Naive thymus-derived CD8-positive, alpha-beta T cell (primary cell): ENCODE data around the gene ATXN2L. TPM values are rescaled to one million over a fixed set of nuclear protein-coding genes. Genes with fewer than 3 reads are reported as not detected.
"Not testable (repeated sequence)": the region's sequence is repeated elsewhere in the genome, so short reads cannot be mapped to it uniquely, and the experiment has no call there.

Experiments used
- ATAC-seq, 2 donors: fragments of 150-1000 bp; cut with Tn5 transposase in 1 of 2; sonication (Bioruptor Pico), chemical (Tn5 transposase) in 1 of 2; 1 replicate in 1 of 2; 2 replicates in 1 of 2; pipeline ENCODE4 v1.10.0; 2021; ENCODE audit warnings: mild to moderate bottlenecking in 2 of 2, moderate library complexity in 2 of 2
- POLR2A ChIA-PET: fragments of 350-600 bp; sonication (Branson Sonifier 250); formaldehyde crosslinking; loops from one replicate; lab custom pipeline; 2021; ENCODE audit warnings: antibody characterized with exemption; lab: Charles Lee
- DNase-seq, 10 donors: peaks; one replicate each; pipeline versions ENCODE4 v3.0.0 to v3.0.0-alpha.2; 2020 to 2022
- H3K27ac Mint-ChIP-seq, 10 donors: one replicate each; pipeline ENCODE4 v1.8.0; 2020 to 2022; ENCODE audit warnings: mild to moderate bottlenecking in 10 of 10, mixed read lengths in 10 of 10, moderate library complexity in 4 of 10, inconsistent platforms in 1 of 10
- H3K27me3 Mint-ChIP-seq, 5 donors: one replicate each; pipeline ENCODE4 v1.8.0; 2021 to 2022; ENCODE audit warnings: mixed read lengths in 5 of 5
- H3K36me3 Mint-ChIP-seq, 3 donors: one replicate each; pipeline ENCODE4 v1.8.0; 2020 to 2022; ENCODE audit warnings: mixed read lengths in 3 of 3, mild to moderate bottlenecking in 2 of 3, inconsistent platforms in 1 of 3
- H3K4me1 Mint-ChIP-seq, 4 donors: one replicate each; pipeline ENCODE4 v1.8.0; 2021 to 2022; ENCODE audit warnings: mixed read lengths in 4 of 4
- H3K4me3 Mint-ChIP-seq, 10 donors: one replicate each; pipeline ENCODE4 v1.8.0; 2020 to 2022; ENCODE audit warnings: mild to moderate bottlenecking in 10 of 10, mixed read lengths in 10 of 10, moderate library complexity in 6 of 10, inconsistent platforms in 1 of 10
- H3K9me3 Mint-ChIP-seq, 9 donors: one replicate each; pipeline ENCODE4 v1.8.0; 2020 to 2022; ENCODE audit warnings: mixed read lengths in 9 of 9, mild to moderate bottlenecking in 3 of 9, inconsistent platforms in 1 of 9, moderate library complexity in 1 of 9
- polyA plus RNA-seq, 3 donors: library from polyadenylated mRNA; unstranded; fragments of 300-500 nt; fragmentation: Illumina TruSeq; gene quantifications; one replicate each; pipeline ENCODE4 v1.2.3, GENCODE V29; 2021
- total RNA-seq, 8 experiments: library from RNA in 2 of 8; stranded (reverse) in 2 of 8; gene quantifications; one replicate each; pipeline ENCODE4 v1.2.3 and lab custom pipeline; 2021 to 2026

ATXN2L gene
- total and polyA plus RNA-seq, 5 experiments from 2014 or later: 14.2 to 339 (median 28.4) TPM

GRCh38 chr16:28863929-28864793 is 41.4 kb downstream of the ATXN2L start:
- peaks cover 17 to 39% (median 34%) of the 10 kb centered on the region in 4 donors for H3K4me1 Mint-ChIP-seq
- peaks cover 0 to 28% (median 2%) of the 10 kb centered on the region in 3 donors for H3K36me3 Mint-ChIP-seq
- H3K27me3 Mint-ChIP-seq: no peaks in the 10 kb centered on the region
- no peaks in the 10 kb centered on the region for H3K9me3 Mint-ChIP-seq
- ATAC-seq (no peak), DNase-seq (peak in 5 of 10 donors; percentile 17 to 29 (median 21))
- H3K27ac Mint-ChIP-seq: peak overlapping the region; percentile 96 to 100 (median 99)
- H3K4me3 Mint-ChIP-seq: peak overlapping the region; percentile 98 to 100 (median 98)
- POLR2A ChIA-PET: interaction anchor here (0.6 to 6.9 kb wide), 15 partner anchors 11 to 383 kb away, joined by 3 to 165 read pairs (median 5); partner anchors contain the start of genes APOBR, ATXN2L, CLN3 and RABEP2

- no peak for ATAC-seq
- peaks cover 0 to 38% (median 3%) of the 10 kb centered on the region in 3 donors for H3K36me3 Mint-ChIP-seq
- no peaks in the 10 kb centered on the region for H3K9me3 Mint-ChIP-seq
- no peaks in the 10 kb centered on the region for H3K27me3 Mint-ChIP-seq
- H3K27ac Mint-ChIP-seq: peak overlapping the region in 9 of 10 donors; percentile 29 to 100 (median 97)
- DNase-seq: no peak
- POLR2A ChIA-PET: interaction anchor here (1.0 to 6.9 kb wide), 6 partner anchors 14 to 80 kb away, joined by 3 to 165 read pairs (median 24); partner anchors contain the start of genes ATXN2L, RABEP2 and TUFM
- peak overlapping the region; percentile 98 to 100 (median 98) for H3K4me3 Mint-ChIP-seq
- H3K4me1 Mint-ChIP-seq: peaks cover 18 to 41% (median 35%) of the 10 kb centered on the region in 4 donors
These were observed 42.3 kb downstream of the ATXN2L start for GRCh38 chr16:28865001-28865688.

DNA sequence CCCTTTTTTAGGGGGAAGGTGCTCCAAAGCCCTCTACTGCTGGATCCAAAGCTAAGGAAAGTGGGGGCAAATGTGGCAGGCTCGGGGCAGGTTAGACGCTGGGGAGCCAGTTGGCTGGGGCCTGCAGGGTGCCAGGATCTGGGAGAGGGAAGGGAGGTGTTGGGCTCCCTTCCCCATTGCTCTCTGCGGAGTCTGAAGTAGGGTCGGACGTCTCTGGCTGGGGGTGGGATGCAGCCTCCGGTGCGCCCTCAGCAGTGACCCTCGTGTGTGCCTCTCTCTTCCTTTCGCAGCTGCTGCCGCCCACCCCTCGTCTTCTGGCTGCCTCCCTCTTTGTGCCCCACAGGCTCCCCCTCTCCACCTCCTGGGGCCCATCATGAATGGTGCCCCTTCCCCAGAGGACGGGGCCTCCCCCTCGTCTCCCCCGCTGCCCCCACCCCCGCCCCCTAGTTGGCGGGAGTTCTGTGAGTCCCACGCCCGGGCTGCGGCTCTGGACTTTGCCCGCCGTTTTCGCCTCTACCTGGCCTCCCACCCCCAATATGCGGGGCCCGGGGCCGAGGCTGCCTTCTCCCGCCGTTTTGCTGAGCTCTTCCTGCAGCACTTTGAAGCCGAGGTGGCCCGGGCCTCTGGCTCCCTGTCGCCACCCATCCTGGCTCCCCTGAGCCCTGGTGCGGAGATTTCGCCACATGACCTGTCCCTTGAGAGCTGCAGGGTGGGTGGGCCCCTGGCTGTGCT is 43.1 kb downstream of the ATXN2L start:
- Mint-ChIP-seq H3K36me3 (peaks cover 0 to 45% (median 5%) of the 10 kb centered on the region in 3 donors), H3K9me3 (no peaks in the 10 kb centered on the region), H3K4me1 (peaks cover 19 to 42% (median 35%) of the 10 kb centered on the region in 4 donors), H3K27ac (peak overlapping the region in 6 of 10 donors; percentile 9 to 100 (median 50)), H3K4me3 (peak overlapping the region in 4 of 10 donors; percentile 7 to 55 (median 21)), H3K27me3 (no peaks in the 10 kb centered on the region)
- DNase-seq: no peak
- POLR2A ChIA-PET: interaction anchor here (1.0 to 6.9 kb wide), 4 partner anchors 13 to 79 kb away, joined by 3 to 165 read pairs (median 26); partner anchors contain the start of genes ATXN2L and TUFM
- ATAC-seq: no peak

DNA sequence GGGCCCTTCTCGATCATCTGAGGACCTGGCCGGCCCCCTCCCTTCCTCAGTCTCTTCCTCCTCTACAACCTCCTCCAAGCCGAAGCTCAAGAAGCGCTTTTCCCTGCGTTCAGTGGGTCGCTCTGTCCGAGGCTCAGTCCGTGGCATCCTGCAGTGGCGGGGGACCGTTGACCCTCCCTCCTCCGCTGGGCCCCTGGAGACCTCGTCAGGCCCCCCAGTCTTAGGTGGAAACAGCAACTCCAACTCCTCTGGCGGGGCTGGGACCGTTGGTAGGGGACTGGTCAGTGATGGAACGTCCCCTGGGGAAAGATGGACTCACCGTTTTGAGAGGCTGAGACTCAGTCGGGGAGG is 43.6 kb downstream of the ATXN2L start:
- ATAC-seq: no peak
- H3K27me3 Mint-ChIP-seq: no peaks in the 10 kb centered on the region
- H3K4me1 Mint-ChIP-seq: peaks cover 19 to 42% (median 35%) of the 10 kb centered on the region in 4 donors
- no peaks in the 10 kb centered on the region for H3K9me3 Mint-ChIP-seq
- DNase-seq: no peak
- peak overlapping the region in 3 of 10 donors; percentile 46 to 73 (median 69) for H3K27ac Mint-ChIP-seq
- peaks cover 0 to 50% (median 5%) of the 10 kb centered on the region in 3 donors for H3K36me3 Mint-ChIP-seq
- peak overlapping the region in 5 of 10 donors; percentile 7 to 58 (median 33) for H3K4me3 Mint-ChIP-seq
- POLR2A ChIA-PET: interaction anchor here (5.6 to 6.9 kb wide), 2 partner anchors 20 to 44 kb away, joined by 46 to 165 read pairs; partner anchors contain the start of genes ATXN2L and TUFM

- no peaks in the 10 kb centered on the region for H3K27me3 Mint-ChIP-seq
- no peak overlapping the region for H3K27ac Mint-ChIP-seq
- DNase-seq (no peak), ATAC-seq (no peak)
- H3K4me1 Mint-ChIP-seq: peaks cover 19 to 39% (median 31%) of the 10 kb centered on the region in 4 donors
- peaks cover 0 to 51% (median 5%) of the 10 kb centered on the region in 3 donors for H3K36me3 Mint-ChIP-seq
- POLR2A ChIA-PET: interaction anchor here (6.9 kb wide), 1 partner anchor 21 kb away, joined by 165 read pairs; the partner anchor contains the start of gene TUFM
- peak overlapping the region in 1 of 10 donors; percentile 10 for H3K4me3 Mint-ChIP-seq
- no peaks in the 10 kb centered on the region for H3K9me3 Mint-ChIP-seq
These were observed 44.4 kb downstream of the ATXN2L start for GRCh38 chr16:28867241-28867640.

GRCh38 chr16:28867646-28868045 is 44.8 kb downstream of the ATXN2L start:
- H3K9me3 Mint-ChIP-seq, H3K27me3 Mint-ChIP-seq, H3K27ac Mint-ChIP-seq, ATAC-seq, H3K4me3 Mint-ChIP-seq, DNase-seq: not testable (repeated sequence)
- H3K36me3 Mint-ChIP-seq: peaks cover 0 to 51% (median 5%) of the 10 kb centered on the region in 3 donors
- H3K4me1 Mint-ChIP-seq: peaks cover 19 to 39% (median 32%) of the 10 kb centered on the region in 4 donors
- POLR2A ChIA-PET: interaction anchor here (6.9 kb wide), 1 partner anchor 21 kb away, joined by 165 read pairs; the partner anchor contains the start of gene TUFM

DNA sequence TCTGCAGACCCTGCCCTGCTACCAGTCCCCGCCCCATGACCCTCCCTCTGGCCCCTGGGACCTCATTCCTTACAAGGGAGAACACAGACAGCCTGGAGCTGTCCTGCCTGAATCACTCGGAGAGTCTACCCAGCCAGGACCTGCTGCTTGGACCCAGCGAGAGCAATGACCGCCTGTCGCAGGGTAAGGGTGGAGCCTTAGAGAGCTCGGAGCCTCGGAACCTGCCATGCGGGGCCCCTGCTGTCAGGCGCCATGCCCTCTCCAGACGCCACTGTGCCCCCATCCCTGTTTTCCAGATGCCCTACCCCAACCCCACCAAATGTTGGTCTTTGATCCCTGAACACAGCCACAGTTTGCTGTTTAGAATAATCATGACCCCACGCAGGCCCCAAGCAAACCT is 46.4 kb downstream of the ATXN2L start:
- Mint-ChIP-seq H3K36me3 (peaks cover 0 to 56% (median 5%) of the 10 kb centered on the region in 3 donors), H3K4me1 (peaks cover 15 to 29% (median 22%) of the 10 kb centered on the region in 4 donors), H3K4me3 (no peak overlapping the region), H3K27me3 (no peaks in the 10 kb centered on the region), H3K27ac (no peak overlapping the region), H3K9me3 (no peaks in the 10 kb centered on the region)
- POLR2A ChIA-PET: interaction anchor here (0.6 to 1.1 kb wide), 3 partner anchors 28 to 1637 kb away, joined by 3 to 4 read pairs (median 4); no protein-coding TSS in a partner anchor
- ATAC-seq (no peak), DNase-seq (no peak)

- POLR2A ChIA-PET: interaction anchor here (0.5 to 1.3 kb wide), 3 partner anchors 10 to 150 kb away, joined by 4 to 5 read pairs (median 4); no protein-coding TSS in a partner anchor
- Mint-ChIP-seq H3K27me3 (no peaks in the 10 kb centered on the region), H3K36me3 (peaks cover 0 to 43% (median 3%) of the 10 kb centered on the region in 3 donors), H3K4me1 (peaks cover 0 to 12% (median 2%) of the 10 kb centered on the region in 4 donors), H3K4me3 (no peak overlapping the region), H3K27ac (peak overlapping the region in 1 of 10 donors; percentile 11), H3K9me3 (no peaks in the 10 kb centered on the region)
- ATAC-seq (no peak), DNase-seq (no peak)
These were observed 50.2 kb downstream of the ATXN2L start for GRCh38 chr16:28872952-28873351.

- Mint-ChIP-seq H3K4me3 (no peak overlapping the region), H3K36me3 (peaks cover 0 to 37% (median 3%) of the 10 kb centered on the region in 3 donors), H3K27me3 (no peaks in the 10 kb centered on the region), H3K4me1 (peaks cover 0 to 12% (median 2%) of the 10 kb centered on the region in 4 donors), H3K9me3 (no peaks in the 10 kb centered on the region), H3K27ac (peak overlapping the region in 1 of 10 donors; percentile 44)
- POLR2A ChIA-PET: interaction anchor here (0.5 to 1.3 kb wide), 3 partner anchors 11 to 149 kb away, joined by 4 to 5 read pairs (median 4); no protein-coding TSS in a partner anchor
- peak; percentile 94 to 97 for ATAC-seq
- DNase-seq: peak; percentile 32 to 76 (median 59)
These were observed 50.9 kb downstream of the ATXN2L start for GRCh38 chr16:28873543-28874201.

DNA sequence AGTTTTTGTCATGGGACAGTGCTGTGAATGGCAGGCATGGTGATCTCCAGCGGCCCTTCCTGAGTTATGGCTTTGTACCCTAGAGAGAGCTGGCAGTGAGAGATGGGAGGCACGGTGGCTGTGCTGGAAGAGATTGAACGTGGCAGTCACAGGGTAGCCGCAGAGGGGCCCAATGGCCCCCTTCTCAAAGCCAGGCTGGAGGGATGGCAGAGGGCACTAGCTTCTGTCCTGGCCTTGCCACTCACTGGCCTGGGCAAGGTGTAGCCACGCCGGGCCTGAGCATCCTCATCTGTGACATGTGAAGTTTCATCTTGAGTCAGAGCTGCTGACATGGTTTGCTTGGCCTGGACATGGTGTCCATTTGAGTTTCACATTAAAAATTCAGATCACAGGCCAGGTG is 51.6 kb downstream of the ATXN2L start:
- Mint-ChIP-seq H3K4me3 (no peak overlapping the region), H3K9me3 (no peaks in the 10 kb centered on the region), H3K27ac (peak overlapping the region in 1 of 10 donors; percentile 87), H3K27me3 (no peaks in the 10 kb centered on the region), H3K36me3 (peaks cover 0 to 30% (median 3%) of the 10 kb centered on the region in 3 donors), H3K4me1 (peaks cover 6 to 20% (median 8%) of the 10 kb centered on the region in 4 donors)
- DNase-seq (no peak), ATAC-seq (no peak)
- POLR2A ChIA-PET: interaction anchor here (0.6 to 1.2 kb wide), 6 partner anchors 12 to 1774 kb away, joined by 3 to 8 read pairs (median 4); no protein-coding TSS in a partner anchor
